NCI-H510A (cell line): ENCODE results near the gene MBD3.
"Not testable (repeated sequence)": the region's sequence is repeated elsewhere in the genome, so short reads cannot be mapped to it uniquely, and the experiment has no call there.

Experiments used
- DNase-seq: peaks from one replicate; lab custom pipeline; 2025; lab: John Stamatoyannopoulos, UW

The MBD3 gene

GRCh38 chr19:1592755-1593500 lies at the start of gene MBD3:
TSS of gene MBD3 (minus strand) at chr19:1592865. CDS start at chr19:1592631, 234 bp downstream.
- DNase-seq = peak; percentile 73

- DNase-seq = not testable (repeated sequence)
These were observed 48.3 kb upstream of the MBD3 start for GRCh38 chr19:1640893-1641448.

- DNase-seq = no peak
These were observed 43.9 kb upstream of the MBD3 start for GRCh38 chr19:1636325-1637236.

GRCh38 chr19:1634938-1635243 lies 42.2 kb upstream of the MBD3 start:
- DNase-seq = no peak

- DNase-seq = no peak
These were observed 41.7 kb upstream of the MBD3 start for GRCh38 chr19:1634242-1634937.

- DNase-seq = no peak
These were observed 40.7 kb upstream of the MBD3 start for GRCh38 chr19:1633269-1633826.

GRCh38 chr19:1632462-1633268 lies 40.0 kb upstream of the MBD3 start:
- no peak for DNase-seq

- DNase-seq = no peak
These were observed 39.0 kb upstream of the MBD3 start for GRCh38 chr19:1631557-1632100.

GRCh38 chr19:1630811-1631210 lies 38.1 kb upstream of the MBD3 start:
- no peak for DNase-seq

GRCh38 chr19:1630012-1630411 lies 37.3 kb upstream of the MBD3 start:
- no peak for DNase-seq

GRCh38 chr19:1629256-1629808 lies 36.7 kb upstream of the MBD3 start:
- DNase-seq = no peak

GRCh38 chr19:1627194-1627593 lies 34.5 kb upstream of the MBD3 start:
- DNase-seq = no peak

GRCh38 chr19:1626417-1627010 lies 33.8 kb upstream of the MBD3 start:
- DNase-seq = no peak

GRCh38 chr19:1624458-1624857 lies 31.8 kb upstream of the MBD3 start:
- no peak for DNase-seq

GRCh38 chr19:1622541-1622940 lies 29.9 kb upstream of the MBD3 start:
- DNase-seq = no peak

GRCh38 chr19:1622007-1622406 lies 29.3 kb upstream of the MBD3 start:
- no peak for DNase-seq

- DNase-seq = no peak
These were observed 28.9 kb upstream of the MBD3 start for GRCh38 chr19:1621574-1621973.

- no peak for DNase-seq
These were observed 28.4 kb upstream of the MBD3 start for GRCh38 chr19:1621021-1621420.

- no peak for DNase-seq
These were observed 27.8 kb upstream of the MBD3 start for GRCh38 chr19:1620502-1620901.

- DNase-seq = no peak
These were observed 27.0 kb upstream of the MBD3 start for GRCh38 chr19:1619703-1620102.
